ENCODE measurements around the gene FANCG.

GRCh38 chr9:35027374-35027773, 52.4 kb downstream of the FANCG start:
- TF ChIP-seq CTCF (IDR thresholded peaks at IDR 0.05; ENCODE audit: insufficient read depth, low read depth, low read length) (no peak), EZH2 (IDR thresholded peaks at IDR 0.05; ENCODE audit: insufficient read depth, low read length) (no peak)

All from astrocyte (in vitro differentiated cells and primary cell).